GM21529 (cell line): ENCODE results near the gene HNRNPLL.
"Not testable (repeated sequence)": the region's sequence is repeated elsewhere in the genome, so short reads cannot be mapped to it uniquely, and the experiment has no call there.

Experiments
- ATAC-seq: cut with Tn5 transposase; IDR thresholded peaks from one replicate; pipeline ENCODE4 v1.9.1; 2021; ENCODE audit not compliant: unreplicated experiment

Gene HNRNPLL

GRCh38 chr2:38557217-38557616, 45.5 kb downstream of the HNRNPLL start:
- no peak for ATAC-seq

GRCh38 chr2:38556006-38556801, 46.5 kb downstream of the HNRNPLL start:
- ATAC-seq: no peak

- no peak for ATAC-seq
Measured at GRCh38 chr2:38554973-38555595, 47.6 kb downstream of the HNRNPLL start.

GRCh38 chr2:38553554-38553953, 49.2 kb downstream of the HNRNPLL start:
- ATAC-seq: no peak

- ATAC-seq: no peak
Measured at GRCh38 chr2:38552259-38552658, 50.5 kb downstream of the HNRNPLL start.

GRCh38 chr2:38551746-38552145, 51.0 kb downstream of the HNRNPLL start:
- no peak for ATAC-seq

- ATAC-seq: no peak
Measured at GRCh38 chr2:38551171-38551570, 51.6 kb downstream of the HNRNPLL start.

- no peak for ATAC-seq
Measured at GRCh38 chr2:38549851-38550250, 52.9 kb downstream of the HNRNPLL start.

- ATAC-seq: no peak
Measured at GRCh38 chr2:38549071-38549704, 53.5 kb downstream of the HNRNPLL start.

GRCh38 chr2:38547791-38548190, 54.9 kb downstream of the HNRNPLL start:
- ATAC-seq: no peak

- no peak for ATAC-seq
Measured at GRCh38 chr2:38546585-38546984, 56.1 kb downstream of the HNRNPLL start.

GRCh38 chr2:38546064-38546463, 56.7 kb downstream of the HNRNPLL start:
- ATAC-seq: no peak

GRCh38 chr2:38542248-38542631, 60.5 kb downstream of the HNRNPLL start:
- ATAC-seq: not testable (repeated sequence)

GRCh38 chr2:38540580-38541286, 62.0 kb downstream of the HNRNPLL start:
- ATAC-seq: no peak

- ATAC-seq: no peak
Measured at GRCh38 chr2:38539086-38539485, 63.6 kb downstream of the HNRNPLL start.

- ATAC-seq: no peak
Measured at GRCh38 chr2:38537937-38538525, 64.7 kb downstream of the HNRNPLL start.

GRCh38 chr2:38537296-38537695, 65.4 kb downstream of the HNRNPLL start:
- not testable (repeated sequence) for ATAC-seq

GRCh38 chr2:38535744-38536506, 66.8 kb downstream of the HNRNPLL start:
- peak; percentile 56 for ATAC-seq

- no peak for ATAC-seq
Measured at GRCh38 chr2:38535404-38535743, 67.4 kb downstream of the HNRNPLL start.

- ATAC-seq: no peak
Measured at GRCh38 chr2:38534746-38535403, 67.9 kb downstream of the HNRNPLL start.
